GM18505 (cell line): ENCODE data around the gene RMND1.
A peak's percentile ranks its signal among the peaks of the same experiment; 100 is the strongest.
"Not testable (repeated sequence)": the region's sequence is repeated elsewhere in the genome, so short reads cannot be mapped to it uniquely, and the experiment has no call there.

Experiments
- ATAC-seq: cut with Tn5 transposase; IDR thresholded peaks from one replicate; pipeline ENCODE4 v1.9.1; 2021; ENCODE audit not compliant: unreplicated experiment
- POLR2A ChIP-seq: IDR thresholded peaks from 4 replicates; pipeline ENCODE4 v1.6.1; 2011; ENCODE audit warnings: borderline replicate concordance; ENCODE audit not compliant: insufficient read depth, insufficient read length; ENCODE audit errors: extremely low read depth

RMND1 gene

DNA sequence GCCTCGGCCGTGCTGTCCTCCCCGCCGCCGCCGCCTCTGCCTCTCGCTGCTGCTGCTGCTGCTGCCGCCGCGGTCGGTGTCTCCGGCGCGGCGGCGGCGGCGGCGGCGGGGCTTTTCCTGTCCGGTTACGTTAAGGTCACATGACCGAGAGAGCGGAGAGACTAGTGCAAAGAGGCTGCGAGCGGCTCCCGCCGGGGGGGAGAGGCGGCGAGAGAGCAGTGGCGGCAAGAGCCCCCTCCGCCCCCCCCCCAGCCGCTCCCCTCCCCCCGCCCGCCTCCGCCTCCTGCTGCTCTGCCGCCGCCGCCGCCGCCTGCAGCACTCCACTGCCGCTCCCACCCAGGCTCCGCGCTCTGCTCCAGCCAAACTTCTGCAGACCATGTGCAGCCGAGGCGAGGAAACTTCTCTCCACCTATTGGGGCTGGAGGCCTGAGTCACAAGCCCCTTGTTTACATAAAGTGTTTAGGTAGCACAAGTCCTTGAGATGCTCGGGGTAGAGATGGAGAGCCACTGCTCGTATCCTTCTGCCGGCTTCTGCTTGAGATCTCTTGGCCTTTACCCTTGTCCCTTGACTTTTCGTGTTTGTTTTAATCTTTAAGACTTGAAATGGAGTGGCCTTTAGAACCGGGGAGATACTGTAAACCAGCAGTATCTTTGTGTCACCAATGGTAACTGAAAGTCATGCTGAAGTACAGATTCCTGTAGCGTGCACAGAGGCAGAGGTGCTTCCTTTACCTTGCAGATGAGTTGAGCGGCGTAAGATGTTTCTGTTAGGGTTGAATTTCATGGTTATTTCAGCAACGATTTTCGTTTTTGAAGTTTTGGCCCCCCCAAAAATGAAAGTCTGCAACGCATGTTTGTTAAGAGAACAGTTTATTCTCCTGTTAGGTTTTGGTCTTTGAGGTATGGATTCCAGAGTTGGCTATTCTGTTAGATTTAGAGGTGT, 60.2 kb downstream of the RMND1 start, which contains the start of gene ZBTB2:
Gene ZBTB2, minus strand, starts transcription at position 89 of the 943 bp plus-strand sequence. CDS start 17,922 bp downstream, outside the sequence.
- TF ChIP-seq POLR2A: peak; percentile 57
- ATAC-seq: peak; percentile 10

GRCh38 chr6:151390851-151391470, 61.0 kb downstream of the RMND1 start:
- peak; percentile 73 for TF ChIP-seq POLR2A
- peak; percentile 12 for ATAC-seq

- peak; percentile 57 for TF ChIP-seq POLR2A
- peak; percentile 76 for ATAC-seq
Measured at GRCh38 chr6:151390276-151390850, 61.6 kb downstream of the RMND1 start.

DNA sequence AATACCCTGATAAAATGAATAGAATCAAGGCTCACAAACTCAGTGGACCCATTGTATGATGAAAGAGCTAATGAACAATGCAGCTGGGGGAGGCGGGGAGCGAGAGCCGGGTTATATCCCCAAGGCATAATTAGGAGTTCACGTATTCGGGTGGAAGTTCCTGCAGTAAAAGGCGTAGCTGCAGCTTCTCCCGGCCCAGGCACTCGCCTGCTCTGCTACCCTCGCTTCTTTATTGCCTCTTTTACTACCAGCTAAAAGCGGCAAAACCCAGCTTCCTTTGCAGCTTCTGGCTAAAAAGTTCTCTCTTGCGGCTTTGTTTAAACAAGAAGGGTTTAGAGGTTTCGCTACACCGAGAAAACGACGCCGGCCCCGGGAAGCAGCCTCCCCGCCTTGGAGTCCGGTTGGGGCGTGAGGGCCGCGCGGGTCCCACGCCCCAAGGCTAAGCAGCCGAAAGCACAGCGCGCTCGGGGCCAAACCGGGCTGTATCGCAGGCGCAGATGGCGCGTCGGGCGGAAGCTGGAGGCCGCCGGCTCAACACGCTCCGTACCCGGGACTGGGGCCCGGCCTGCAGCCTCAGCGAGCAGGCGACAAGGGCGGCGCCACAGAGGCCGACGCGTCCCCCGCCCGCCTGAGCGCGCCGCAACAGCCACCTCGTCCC, 62.2 kb downstream of the RMND1 start:
- peak; percentile 85 for TF ChIP-seq POLR2A
- ATAC-seq: peak; percentile 64

GRCh38 chr6:151388997-151389617, 62.8 kb downstream of the RMND1 start:
- no peak for ATAC-seq
- TF ChIP-seq POLR2A: no peak

DNA sequence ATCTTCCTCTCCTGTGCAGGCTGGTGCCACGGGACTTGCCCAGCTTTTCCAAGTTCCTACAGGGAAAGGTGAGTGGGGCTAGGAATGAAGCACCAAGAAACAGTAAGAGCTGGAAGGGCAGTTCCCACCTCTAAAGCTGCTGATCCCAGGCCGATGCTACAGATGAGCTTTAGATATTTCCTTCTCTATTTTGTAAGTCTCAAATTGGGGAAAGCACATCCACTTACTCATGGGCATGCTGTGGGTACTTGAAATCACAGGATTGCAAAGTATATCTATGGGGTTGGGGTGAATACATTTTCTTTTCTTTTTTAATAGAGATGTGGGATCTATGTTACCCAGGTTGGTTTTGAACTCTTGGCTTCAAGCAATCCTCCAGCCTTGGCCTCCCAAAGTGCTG, 63.7 kb downstream of the RMND1 start:
- no peak for TF ChIP-seq POLR2A
- no peak for ATAC-seq

- no peak for ATAC-seq
- no peak for TF ChIP-seq POLR2A
Measured at GRCh38 chr6:151387175-151387970, 64.6 kb downstream of the RMND1 start.

- no peak for ATAC-seq
- no peak for TF ChIP-seq POLR2A
Measured at GRCh38 chr6:151385177-151385576, 66.7 kb downstream of the RMND1 start.

DNA sequence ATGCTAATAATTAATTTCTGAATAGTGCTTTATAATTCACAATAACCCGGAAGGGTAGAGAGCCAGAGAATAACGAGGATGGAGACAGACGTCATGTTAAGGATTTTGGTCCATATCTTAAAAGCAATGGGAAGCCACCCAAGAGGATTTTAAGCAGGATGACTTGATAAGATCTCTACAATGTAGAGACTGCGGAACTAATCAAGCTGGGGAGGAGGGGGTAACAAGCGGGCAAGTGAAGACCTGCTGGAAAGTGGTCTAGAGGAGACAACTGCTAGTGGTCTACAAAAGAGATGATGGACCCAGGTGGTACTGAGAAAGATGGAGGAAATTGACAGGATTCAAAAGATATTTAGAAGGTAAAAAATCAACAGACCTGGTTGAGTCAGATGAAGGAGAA, 67.8 kb downstream of the RMND1 start:
- no peak for ATAC-seq
- TF ChIP-seq POLR2A: no peak

GRCh38 chr6:151382631-151383030, 69.3 kb downstream of the RMND1 start:
- ATAC-seq: not testable (repeated sequence)

GRCh38 chr6:151381722-151382121, 70.2 kb downstream of the RMND1 start:
- no peak for ATAC-seq
- no peak for TF ChIP-seq POLR2A

- TF ChIP-seq POLR2A: no peak
- peak; percentile 5 for ATAC-seq
Measured at GRCh38 chr6:151380848-151381205, 71.1 kb downstream of the RMND1 start.
